ENCODE data around the gene CHST13. TPM values are rescaled to one million over a fixed set of nuclear protein-coding genes. Genes with fewer than 3 reads are reported as not detected.

The CHST13 gene
- total and polyA plus RNA-seq, 2 of the 4 experiments (the other 2 are of a cell fraction): not detected

- ATAC-seq (ENCODE audit: low read depth): no peak
- H4K8ac ChIP-seq (ENCODE audit: low read depth in 2 of 2, low read length in 2 of 2): no peak overlapping the region
- no peaks in the 10 kb centered on the region; the same call in 1 of the 2 replicates for H3K9me3 ChIP-seq (ENCODE audit: control insufficient read depth, insufficient read depth, low read length)
- no peak overlapping the region for H2BK20ac ChIP-seq (ENCODE audit: low read depth, low read length)
- H3K56ac ChIP-seq (ENCODE audit: extremely low read depth, insufficient read depth, low read length): no peak overlapping the region
- H3K14ac ChIP-seq (replicated peaks; ENCODE audit: low read depth, low read length): no peak overlapping the region
- no peak overlapping the region for H2BK15ac ChIP-seq (ENCODE audit: low read depth, low read length)
- H3K4me3 ChIP-seq (ENCODE audit: insufficient read depth, low read depth, low read length): no peak overlapping the region
- H3K9ac ChIP-seq (ENCODE audit: low read depth, low read length): no peak overlapping the region
- dilution Hi-C loops (cut with HindIII; ENCODE audit: low sequenced_read_pairs, unreplicated experiment): no loop called here
- H3K18ac ChIP-seq (ENCODE audit: low read depth, low read length): no peak overlapping the region
- POLR2A ChIA-PET (ENCODE audit: unreplicated experiment): no interaction called here
- H4K5ac ChIP-seq (ENCODE audit: low read depth, low read length): no peak overlapping the region
- TF ChIP-seq CTCF (conservative IDR thresholded peaks at IDR 0.05; ENCODE audit: low read depth, low read length) (no peak), POLR2A (IDR thresholded peaks at IDR 0.05; ENCODE audit: low read depth, low read length) (no peak), FOS (IDR thresholded peaks at IDR 0.05; ENCODE audit: low read depth, low read length) (no peak), RAD21 (IDR thresholded peaks at IDR 0.05; ENCODE audit: low read length) (no peak), CEBPB (IDR thresholded peaks at IDR 0.05; ENCODE audit: low read depth, low read length) (no peak), SMC3 (IDR thresholded peaks at IDR 0.05; ENCODE audit: low read depth, low read length) (no peak), ELK1 (IDR thresholded peaks at IDR 0.05; ENCODE audit: borderline replicate concordance, low read depth, low read length) (no peak), MXI1 (IDR thresholded peaks at IDR 0.05; ENCODE audit: borderline replicate concordance, low read depth, low read length) (no peak), RFX5 (IDR thresholded peaks at IDR 0.05; ENCODE audit: low read depth, low read length) (no peak)
- H3K36me3 ChIP-seq (ENCODE audit: control insufficient read depth, insufficient read depth, low read length): no peaks in the 10 kb centered on the region
- peak overlapping the region; percentile 17 for H2AFZ ChIP-seq (replicated peaks; ENCODE audit: low read length, poor library complexity)
- H2BK120ac ChIP-seq (ENCODE audit: low read depth, low read length): no peak overlapping the region
- H3K4ac ChIP-seq (ENCODE audit: low read depth, low read length): no peak overlapping the region
- BruUV-seq (replicated peaks): no TSS peak
- no peaks in the 10 kb centered on the region for H4K20me1 ChIP-seq (ENCODE audit: insufficient read depth, low read length)
- H3K27me3 ChIP-seq (ENCODE audit: control insufficient read depth, insufficient read depth, low read length): peaks cover 45% of the 10 kb centered on the region
- 41% methylated on average over 3 of the region's 9 CpGs; no CpG with 5 or more reads in 1 of the 2 experiments for WGBS, 2 experiments (ENCODE audit: extremely low coverage in 2 of 2, insufficient read length in 1 of 2)
- H3K79me1 ChIP-seq (ENCODE audit: low read depth in 1 of 2, low read length in 2 of 2): no peaks in the 10 kb centered on the region
- intact Hi-C loops (cut with micrococcal nuclease): no loop called here
- H3K27ac ChIP-seq (ENCODE audit: insufficient read depth, low read length): no peak overlapping the region
- H3K23ac ChIP-seq (ENCODE audit: low read depth, low read length): no peak overlapping the region
- no peak overlapping the region for H2AK5ac ChIP-seq (ENCODE audit: low read depth, low read length)
- no peak for DNase-seq
- no peak overlapping the region for H2BK5ac ChIP-seq (ENCODE audit: low read depth, low read length, poor library complexity, severe bottlenecking)
- in situ Hi-C loops (cut with MboI; ENCODE audit: low sequenced_read_pairs): no loop called here
- no peak overlapping the region for H2AK9ac ChIP-seq (replicated peaks; ENCODE audit: low read depth, low read length, poor library complexity)
- no peak overlapping the region for H4K91ac ChIP-seq (ENCODE audit: insufficient read depth, low read depth, low read length)
- peaks cover 12% of the 10 kb centered on the region for H3K9me1 ChIP-seq (ENCODE audit: insufficient read depth, low read length)
- CTCF ChIA-PET: no interaction called here
- H3K4me2 ChIP-seq (ENCODE audit: low read depth, low read length): no peak overlapping the region
- peaks cover 6% of the 10 kb centered on the region for H3K4me1 ChIP-seq (ENCODE audit: control insufficient read depth, insufficient read depth, low read length)
Measured at GRCh38 chr3:126537116-126537729, 13.3 kb downstream of the CHST13 start.
